ENCODE data around the gene ZNF19. TPM values are rescaled to one million over a fixed set of nuclear protein-coding genes. Genes with fewer than 3 reads are reported as not detected.

ZNF19 gene
- total RNA-seq, 1 experiment from 2014 or later, result 2.6 TPM

DNA sequence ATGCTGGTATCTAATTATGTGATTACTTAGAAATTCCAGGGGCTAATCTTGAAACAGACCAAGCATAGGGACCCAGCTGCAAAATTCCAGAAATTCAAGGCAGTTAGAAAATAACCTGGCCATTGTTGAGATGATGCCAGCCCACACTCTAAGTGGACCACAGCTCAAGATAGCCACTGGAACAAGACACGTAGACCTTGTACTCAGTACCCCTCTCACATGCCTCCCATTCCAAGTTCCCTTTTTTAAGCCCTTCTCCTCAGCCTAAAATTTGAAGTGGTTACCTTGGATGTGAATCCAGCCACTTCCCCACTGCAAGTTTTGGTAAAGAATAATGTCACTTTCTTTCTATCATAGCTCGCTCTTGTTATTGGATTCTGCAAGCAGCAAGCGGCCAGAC is 4.1 kb upstream of the ZNF19 start:
- H3K4me1 ChIP-seq (ENCODE audit: insufficient read depth, low read length, poor library complexity, severe bottlenecking), result no peaks in the 10 kb centered on the region
- no peak for TF ChIP-seq EZH2 (IDR thresholded peaks at IDR 0.05; ENCODE audit: borderline replicate concordance, low read depth, low read length, poor library complexity, severe bottlenecking)
- TF ChIP-seq, protein P1, sequence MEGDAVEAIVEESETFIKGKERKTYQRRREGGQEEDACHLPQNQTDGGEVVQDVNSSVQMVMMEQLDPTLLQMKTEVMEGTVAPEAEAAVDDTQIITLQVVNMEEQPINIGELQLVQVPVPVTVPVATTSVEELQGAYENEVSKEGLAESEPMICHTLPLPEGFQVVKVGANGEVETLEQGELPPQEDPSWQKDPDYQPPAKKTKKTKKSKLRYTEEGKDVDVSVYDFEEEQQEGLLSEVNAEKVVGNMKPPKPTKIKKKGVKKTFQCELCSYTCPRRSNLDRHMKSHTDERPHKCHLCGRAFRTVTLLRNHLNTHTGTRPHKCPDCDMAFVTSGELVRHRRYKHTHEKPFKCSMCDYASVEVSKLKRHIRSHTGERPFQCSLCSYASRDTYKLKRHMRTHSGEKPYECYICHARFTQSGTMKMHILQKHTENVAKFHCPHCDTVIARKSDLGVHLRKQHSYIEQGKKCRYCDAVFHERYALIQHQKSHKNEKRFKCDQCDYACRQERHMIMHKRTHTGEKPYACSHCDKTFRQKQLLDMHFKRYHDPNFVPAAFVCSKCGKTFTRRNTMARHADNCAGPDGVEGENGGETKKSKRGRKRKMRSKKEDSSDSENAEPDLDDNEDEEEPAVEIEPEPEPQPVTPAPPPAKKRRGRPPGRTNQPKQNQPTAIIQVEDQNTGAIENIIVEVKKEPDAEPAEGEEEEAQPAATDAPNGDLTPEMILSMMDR (conservative IDR thresholded peaks at IDR 0.05; ENCODE audit: low read depth, low read length), result no peak
- ChIA-PET POLR2A (ENCODE audit: low non-redundant PET) (no interaction called here), CTCF (interaction anchor here (0.6 kb wide), 1 partner anchor 104 kb away, joined by 4 read pairs; no protein-coding TSS in a partner anchor)
- H3K27ac ChIP-seq (ENCODE audit: low read depth, low read length, poor library complexity, severe bottlenecking), result no peak overlapping the region
- H3K9me3 ChIP-seq (ENCODE audit: low read depth, low read length, poor library complexity, severe bottlenecking), result no peaks in the 10 kb centered on the region
- H3K27me3 ChIP-seq (replicated peaks; ENCODE audit: insufficient read depth, low read depth, low read length, poor library complexity), result peaks cover 5% of the 10 kb centered on the region
- no peak for DNase-seq (ENCODE audit: low spot score)
- intact Hi-C loops (cut with micrococcal nuclease; ENCODE audit: unreplicated experiment), result no loop called here
- no peak overlapping the region for H3K4me3 ChIP-seq (ENCODE audit: low read depth, low read length, poor library complexity, severe bottlenecking)
- H3K36me3 ChIP-seq (ENCODE audit: insufficient read depth, low read length, poor library complexity, severe bottlenecking), result no peaks in the 10 kb centered on the region
- BruUV-seq (replicated peaks), result no TSS peak

DNA sequence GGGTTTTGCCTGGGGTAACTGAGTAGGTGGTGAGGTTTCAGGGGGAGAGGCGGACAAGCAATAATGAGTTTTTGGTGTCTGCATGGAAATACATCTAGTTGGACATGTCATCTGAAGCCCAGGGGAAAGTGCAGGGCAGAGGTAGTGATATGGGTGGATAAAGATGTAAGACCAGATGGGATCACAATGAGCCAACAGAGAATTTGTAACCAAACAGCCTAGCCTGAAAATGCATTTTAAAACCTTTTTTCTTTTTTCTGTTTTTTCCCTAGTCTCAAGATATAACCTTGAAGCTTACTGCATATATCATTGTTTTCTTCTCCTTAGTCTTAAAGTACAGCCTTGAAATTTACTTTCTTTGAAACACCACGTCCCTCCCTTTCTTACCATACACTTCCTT is 3.7 kb upstream of the ZNF19 start:
- DNase-seq (ENCODE audit: low spot score), result no peak
- Histone ChIP-seq H3K27me3 (replicated peaks; ENCODE audit: insufficient read depth, low read depth, low read length, poor library complexity) (peaks cover 5% of the 10 kb centered on the region), H3K4me1 (ENCODE audit: insufficient read depth, low read length, poor library complexity, severe bottlenecking) (no peaks in the 10 kb centered on the region), H3K27ac (ENCODE audit: low read depth, low read length, poor library complexity, severe bottlenecking) (no peak overlapping the region), H3K36me3 (ENCODE audit: insufficient read depth, low read length, poor library complexity, severe bottlenecking) (no peaks in the 10 kb centered on the region), H3K9me3 (ENCODE audit: low read depth, low read length, poor library complexity, severe bottlenecking) (no peaks in the 10 kb centered on the region), H3K4me3 (ENCODE audit: low read depth, low read length, poor library complexity, severe bottlenecking) (no peak overlapping the region)
- POLR2A ChIA-PET (ENCODE audit: low non-redundant PET), result no interaction called here
- CTCF ChIA-PET, result interaction anchor here (0.6 kb wide), 1 partner anchor 104 kb away, joined by 4 read pairs; no protein-coding TSS in a partner anchor
- TF ChIP-seq, protein P1 (conservative IDR thresholded peaks at IDR 0.05; ENCODE audit: low read depth, low read length), result no peak
- TF ChIP-seq EZH2 (IDR thresholded peaks at IDR 0.05; ENCODE audit: borderline replicate concordance, low read depth, low read length, poor library complexity, severe bottlenecking), result no peak
- intact Hi-C loops (cut with micrococcal nuclease; ENCODE audit: unreplicated experiment), result no loop called here
- BruUV-seq (replicated peaks), result no TSS peak

DNA sequence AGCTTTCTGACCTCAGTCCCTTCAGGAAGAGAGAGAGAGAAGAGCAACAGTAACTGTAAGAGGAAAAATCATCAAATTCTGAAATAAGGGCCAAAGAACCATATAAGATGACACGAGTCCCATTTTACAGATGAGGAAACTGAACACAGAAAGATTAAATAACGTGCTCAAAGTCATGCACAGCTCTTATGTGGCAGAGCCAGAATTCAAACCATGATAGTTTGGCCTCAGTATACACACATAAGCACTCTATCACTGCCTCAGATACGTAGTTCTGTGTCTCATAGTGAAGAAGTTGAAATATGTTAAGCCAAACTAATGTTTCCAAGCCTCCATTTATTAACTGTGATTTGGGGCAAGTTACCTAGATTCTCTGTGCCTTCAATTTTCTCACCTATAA is 1.9 kb upstream of the ZNF19 start:
- Histone ChIP-seq H3K27ac (ENCODE audit: low read depth, low read length, poor library complexity, severe bottlenecking) (no peak overlapping the region), H3K9me3 (ENCODE audit: low read depth, low read length, poor library complexity, severe bottlenecking) (no peaks in the 10 kb centered on the region), H3K4me1 (ENCODE audit: insufficient read depth, low read length, poor library complexity, severe bottlenecking) (no peaks in the 10 kb centered on the region), H3K4me3 (ENCODE audit: low read depth, low read length, poor library complexity, severe bottlenecking) (no peak overlapping the region), H3K36me3 (ENCODE audit: insufficient read depth, low read length, poor library complexity, severe bottlenecking) (no peaks in the 10 kb centered on the region), H3K27me3 (replicated peaks; ENCODE audit: insufficient read depth, low read depth, low read length, poor library complexity) (no peaks in the 10 kb centered on the region)
- POLR2A ChIA-PET (ENCODE audit: low non-redundant PET), result no interaction called here
- no peak for DNase-seq (ENCODE audit: low spot score)
- TF ChIP-seq, protein P1 (conservative IDR thresholded peaks at IDR 0.05; ENCODE audit: low read depth, low read length), result no peak
- TF ChIP-seq EZH2 (IDR thresholded peaks at IDR 0.05; ENCODE audit: borderline replicate concordance, low read depth, low read length, poor library complexity, severe bottlenecking), result no peak
- intact Hi-C loops (cut with micrococcal nuclease; ENCODE audit: unreplicated experiment), result no loop called here
- CTCF ChIA-PET, result no interaction called here
- BruUV-seq (replicated peaks), result no TSS peak
